Daoy (cell line): ENCODE data around the gene RMND1. TPM values are rescaled to one million over a fixed set of nuclear protein-coding genes. Genes with fewer than 3 reads are reported as not detected.
"Not testable (repeated sequence)": the region's sequence is repeated elsewhere in the genome, so short reads cannot be mapped to it uniquely, and the experiment has no call there.

Experiments
- DNase-seq: peaks from one replicate; pipeline ENCODE4 v3.0.0-alpha.2; 2015; ENCODE audit warnings: low read depth
- total RNA-seq: library from RNA; depleted of rRNA; stranded (reverse); fragments of >200 nt; shearing (Covaris generic); gene quantifications from 2 replicates; pipeline ENCODE4 v1.2.3, GENCODE V29; 2014

The RMND1 gene
- total RNA-seq, 1 experiment from 2014 or later, result 32.2 TPM

- DNase-seq, result peak; percentile 58
Observed at GRCh38 chr6:151452750-151453427, 963 bp upstream of the RMND1 start.

- DNase-seq, result no peak
Observed at GRCh38 chr6:151451417-151451949, 443 bp downstream of the RMND1 start.

GRCh38 chr6:151450928-151451327 is 998 bp downstream of the RMND1 start:
- DNase-seq, result not testable (repeated sequence)

GRCh38 chr6:151448623-151449022 is 3.3 kb downstream of the RMND1 start:
- DNase-seq, result no peak

GRCh38 chr6:151447237-151447636 is 4.7 kb downstream of the RMND1 start:
- no peak for DNase-seq

GRCh38 chr6:151445482-151445881 is 6.4 kb downstream of the RMND1 start:
- DNase-seq, result no peak

GRCh38 chr6:151443911-151444621 is 7.9 kb downstream of the RMND1 start:
- DNase-seq, result no peak

- no peak for DNase-seq
Observed at GRCh38 chr6:151443454-151443853, 8.5 kb downstream of the RMND1 start.

- no peak for DNase-seq
Observed at GRCh38 chr6:151442371-151442770, 9.6 kb downstream of the RMND1 start.

GRCh38 chr6:151441390-151442166 is 10.3 kb downstream of the RMND1 start:
- no peak for DNase-seq

- DNase-seq, result no peak
Observed at GRCh38 chr6:151440930-151441329, 11.0 kb downstream of the RMND1 start.

- no peak for DNase-seq
Observed at GRCh38 chr6:151440498-151440897, 11.4 kb downstream of the RMND1 start.

- no peak for DNase-seq
Observed at GRCh38 chr6:151437401-151437800, 14.5 kb downstream of the RMND1 start.

- no peak for DNase-seq
Observed at GRCh38 chr6:151436802-151437201, 15.1 kb downstream of the RMND1 start.

GRCh38 chr6:151436300-151436699 is 15.6 kb downstream of the RMND1 start:
- DNase-seq, result no peak

GRCh38 chr6:151434369-151434768 is 17.6 kb downstream of the RMND1 start:
- no peak for DNase-seq

GRCh38 chr6:151432651-151433050 is 19.3 kb downstream of the RMND1 start:
- DNase-seq, result no peak

- DNase-seq, result no peak
Observed at GRCh38 chr6:151431337-151431736, 20.6 kb downstream of the RMND1 start.

GRCh38 chr6:151430886-151431285 is 21.0 kb downstream of the RMND1 start:
- no peak for DNase-seq

- no peak for DNase-seq
Observed at GRCh38 chr6:151428093-151428735, 23.7 kb downstream of the RMND1 start.

- peak; percentile 27 for DNase-seq
Observed at GRCh38 chr6:151425561-151425960, 26.4 kb downstream of the RMND1 start.

GRCh38 chr6:151422981-151423380 is 28.9 kb downstream of the RMND1 start:
- no peak for DNase-seq
